ENCODE measurements around the gene TDRD3. TPM values are rescaled to one million over a fixed set of nuclear protein-coding genes. Genes with fewer than 3 reads are reported as not detected.

TDRD3 gene
- total RNA-seq, 4 donors from 2014 or later = 27.2 to 130 (median 32.8) TPM

- TF ChIP-seq CTCF (IDR thresholded peaks at IDR 0.05; ENCODE audit: low read depth) = no peak
These were observed 12.1 kb upstream of the TDRD3 start for GRCh38 chr13:60384911-60385310.

DNA sequence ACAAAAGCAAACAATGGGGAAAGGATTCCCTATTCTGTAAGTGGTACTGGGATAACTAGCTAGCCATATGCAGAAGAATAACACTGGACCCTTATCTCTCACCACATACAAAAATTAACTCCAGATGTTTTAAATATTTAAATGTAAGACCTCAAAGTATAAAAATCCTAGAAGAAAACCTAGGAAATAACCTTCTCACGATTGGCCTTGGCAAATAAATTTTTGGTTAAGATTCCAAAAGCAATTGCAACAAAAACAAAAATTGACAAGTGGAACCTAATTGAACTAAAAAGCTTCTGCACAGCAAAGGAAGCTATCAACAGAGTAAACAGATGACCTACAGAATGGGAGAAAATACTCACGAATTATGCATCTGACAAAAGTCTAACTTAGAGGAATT, 10.8 kb upstream of the TDRD3 start:
- TF ChIP-seq CTCF (IDR thresholded peaks at IDR 0.05; ENCODE audit: low read depth) = no peak

GRCh38 chr13:60392131-60392530, 4.9 kb upstream of the TDRD3 start:
- TF ChIP-seq CTCF (IDR thresholded peaks at IDR 0.05; ENCODE audit: low read depth) = no peak

DNA sequence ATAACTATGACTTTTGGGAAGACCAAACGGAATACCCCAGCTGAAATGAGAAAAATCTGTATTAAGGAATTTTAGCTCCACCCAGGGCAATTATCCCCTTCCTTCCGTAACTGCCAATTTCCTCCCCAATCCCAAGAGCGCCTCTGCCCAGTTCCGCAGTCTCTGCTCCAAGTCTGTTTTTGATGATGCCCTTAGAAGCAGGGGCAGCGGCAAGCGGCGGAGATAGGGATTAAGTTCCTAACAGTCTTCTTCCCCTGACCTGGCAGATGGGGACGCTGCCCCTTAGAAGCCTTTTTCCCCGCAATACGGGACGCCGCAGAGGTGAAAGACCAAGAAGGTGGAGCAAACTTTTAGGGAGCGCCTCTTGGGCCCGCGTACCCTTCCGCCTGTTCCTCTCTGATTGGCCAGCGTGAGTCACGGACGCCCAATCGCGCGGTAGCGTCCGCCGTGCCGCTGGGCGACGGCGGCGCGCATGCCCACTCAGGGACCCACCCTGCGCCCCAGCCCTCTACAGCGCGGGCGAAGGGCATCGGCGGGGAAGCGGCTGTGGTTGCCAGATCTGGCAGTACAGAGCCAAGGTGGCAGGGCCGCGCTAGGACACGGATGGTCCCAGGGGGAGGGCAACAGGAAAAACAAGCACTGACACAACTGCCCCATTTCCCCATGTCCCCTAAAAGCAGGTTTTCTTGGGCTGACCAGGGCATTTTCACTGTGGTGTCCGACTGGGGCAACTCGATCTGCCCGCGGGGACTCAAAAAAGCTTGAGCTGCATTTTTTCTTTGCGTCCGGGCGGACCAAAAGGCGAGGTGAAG, 843 bp upstream of the TDRD3 start:
- TF ChIP-seq CTCF (IDR thresholded peaks at IDR 0.05; ENCODE audit: low read depth) = no peak

DNA sequence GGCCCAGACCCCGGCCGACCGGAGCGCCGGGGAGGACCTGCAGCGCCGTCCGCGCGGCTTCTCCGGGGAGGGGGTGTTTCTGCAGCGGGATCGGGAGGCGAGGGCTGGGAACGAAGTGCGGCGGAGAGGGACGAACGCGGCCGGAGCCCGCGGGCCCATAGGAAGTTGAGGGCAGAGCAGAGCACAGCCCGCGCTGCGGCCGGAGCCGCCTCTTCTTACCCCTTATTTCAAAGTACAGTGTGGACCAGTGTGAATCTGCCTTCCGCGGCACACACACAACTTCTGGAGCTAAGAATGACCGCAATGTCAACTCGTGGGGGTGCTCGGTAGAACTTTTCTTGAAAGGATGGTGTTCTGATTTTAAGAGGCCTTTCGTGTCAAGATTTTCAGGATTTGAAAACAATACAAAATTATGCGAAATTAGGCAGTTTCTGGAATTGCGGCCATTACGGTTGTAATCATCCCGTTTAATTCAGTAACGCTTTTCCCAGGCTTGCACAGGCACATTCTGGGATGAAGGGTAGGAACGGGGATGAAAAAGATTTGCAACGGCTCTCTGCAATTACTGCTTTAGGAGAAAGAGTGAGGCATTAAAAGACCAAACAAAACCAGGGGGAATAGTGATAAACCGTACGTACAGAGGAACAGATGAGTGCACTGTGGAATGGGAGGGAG, 821 bp downstream of the TDRD3 start:
- TF ChIP-seq CTCF (IDR thresholded peaks at IDR 0.05; ENCODE audit: low read depth) = no peak

DNA sequence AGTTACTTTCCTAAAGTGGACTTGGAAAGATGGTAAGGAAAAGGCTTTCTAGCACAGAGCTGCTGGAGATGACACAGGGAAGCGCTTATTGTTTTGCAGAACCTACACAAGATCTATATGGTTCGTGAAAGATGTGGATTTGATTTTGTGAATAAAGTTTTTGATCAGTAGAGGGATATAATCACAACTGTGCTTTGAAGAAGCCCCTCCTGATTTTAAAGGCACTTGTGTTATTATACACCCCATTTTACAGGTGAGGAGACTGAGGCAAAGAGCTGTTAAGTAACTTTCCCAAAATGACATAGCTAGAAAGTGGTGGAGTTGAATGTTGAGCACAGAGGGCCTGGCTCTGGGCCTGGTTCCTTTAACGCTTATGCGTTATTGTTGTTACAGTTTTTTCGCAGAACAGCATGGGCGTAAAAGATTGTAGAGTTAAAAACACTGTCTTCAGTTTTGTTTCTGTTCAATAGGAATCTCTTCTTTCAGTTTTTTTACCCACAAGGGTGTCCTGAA, 1.4 kb downstream of the TDRD3 start:
- no peak for TF ChIP-seq CTCF (IDR thresholded peaks at IDR 0.05; ENCODE audit: low read depth)

DNA sequence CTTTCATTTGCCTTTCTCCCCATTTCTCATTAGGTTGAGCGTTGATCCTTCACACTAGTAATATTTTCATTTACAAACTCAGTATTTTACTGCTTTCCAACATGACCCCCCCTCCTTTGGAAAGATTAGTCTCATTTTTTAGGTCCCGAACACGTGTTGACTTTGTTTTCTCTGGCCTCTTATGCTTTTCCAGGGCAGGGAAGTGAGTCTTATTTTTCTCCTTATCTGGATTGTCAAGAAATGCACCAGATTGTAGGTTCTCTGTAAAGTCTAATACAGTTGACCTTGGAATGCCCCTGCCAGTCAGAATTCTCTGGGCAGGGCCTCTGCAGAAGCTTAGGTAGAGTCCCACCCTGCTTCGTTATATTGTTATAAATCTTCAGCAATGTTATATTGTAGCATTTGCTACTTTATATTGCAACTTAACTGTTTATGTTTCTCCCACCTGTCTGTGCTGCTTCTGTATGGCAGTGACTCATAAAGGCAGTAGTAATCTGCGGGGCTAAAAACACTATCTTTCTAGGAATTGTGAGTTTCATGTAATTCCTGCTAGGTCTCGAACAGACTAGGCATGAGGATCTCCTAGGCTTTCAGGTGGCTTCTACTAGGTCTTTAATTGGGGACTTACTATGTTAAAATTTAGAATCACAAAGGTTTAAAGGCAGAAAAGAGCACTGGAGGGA, 2.0 kb downstream of the TDRD3 start:
- TF ChIP-seq CTCF (IDR thresholded peaks at IDR 0.05; ENCODE audit: low read depth) = no peak
